Activated naive CD4-positive, alpha-beta T cell treated with Interleukin-2 at 50 U/mL for 16 hours (primary cell): ENCODE data around the gene C2orf72.
"Not testable (repeated sequence)": the region's sequence is repeated elsewhere in the genome, so short reads cannot be mapped to it uniquely, and the experiment has no call there.

ENCODE experiments used
- DNase-seq: peaks from one replicate; pipeline ENCODE4 v3.0.0-alpha.2; 2020

C2orf72 gene

GRCh38 chr2:231015926-231016325 is 21.4 kb upstream of the C2orf72 start:
- DNase-seq: no peak

GRCh38 chr2:231016566-231017230 is 20.6 kb upstream of the C2orf72 start:
- no peak for DNase-seq

- no peak for DNase-seq
Measured at GRCh38 chr2:231017231-231017598, 20.1 kb upstream of the C2orf72 start.

GRCh38 chr2:231018184-231018583 is 19.1 kb upstream of the C2orf72 start:
- no peak for DNase-seq

GRCh38 chr2:231025059-231025458 is 12.3 kb upstream of the C2orf72 start:
- DNase-seq: not testable (repeated sequence)

GRCh38 chr2:231028889-231029288 is 8.4 kb upstream of the C2orf72 start:
- DNase-seq: no peak

GRCh38 chr2:231029563-231029962 is 7.8 kb upstream of the C2orf72 start:
- no peak for DNase-seq

- DNase-seq: no peak
Measured at GRCh38 chr2:231030725-231031124, 6.6 kb upstream of the C2orf72 start.

GRCh38 chr2:231032575-231033140 is 4.7 kb upstream of the C2orf72 start:
- DNase-seq: no peak

GRCh38 chr2:231033147-231034132 is 3.9 kb upstream of the C2orf72 start:
- no peak for DNase-seq

GRCh38 chr2:231034291-231034882 is 2.9 kb upstream of the C2orf72 start:
- DNase-seq: no peak

- no peak for DNase-seq
Measured at GRCh38 chr2:231036131-231036530, 1.2 kb upstream of the C2orf72 start.

GRCh38 chr2:231036578-231037106 is 681 bp upstream of the C2orf72 start:
- no peak for DNase-seq

GRCh38 chr2:231037731-231038482 is 584 bp downstream of the C2orf72 start:
- no peak for DNase-seq

GRCh38 chr2:231038483-231039293 is 1.4 kb downstream of the C2orf72 start:
- DNase-seq: no peak

GRCh38 chr2:231039294-231039664 is 2.0 kb downstream of the C2orf72 start:
- no peak for DNase-seq

- no peak for DNase-seq
Measured at GRCh38 chr2:231039821-231040364, 2.6 kb downstream of the C2orf72 start.

GRCh38 chr2:231041061-231041689 is 3.9 kb downstream of the C2orf72 start:
- DNase-seq: no peak

- no peak for DNase-seq
Measured at GRCh38 chr2:231043796-231044195, 6.5 kb downstream of the C2orf72 start.

GRCh38 chr2:231046916-231047273 is 9.6 kb downstream of the C2orf72 start:
- no peak for DNase-seq
